SJCRH30 (cell line): ENCODE results near the gene RBM33. TPM values are rescaled to one million over a fixed set of nuclear protein-coding genes. Genes with fewer than 3 reads are reported as not detected.

Source experiments
- DNase-seq, 2 experiments: peaks; one replicate each; pipeline ENCODE4 v3.0.0-alpha.2; 2015 to 2020
- H3K27ac ChIP-seq: fragments of 250-450 bp; sonication (Bioruptor Pico); 2 replicates; pipeline ENCODE4 v1.5.1; 2020; ENCODE audit warnings: mild to moderate bottlenecking, moderate library complexity
- H3K27me3 ChIP-seq: fragments of 250-450 bp; sonication (Bioruptor Pico); 2 replicates; pipeline ENCODE4 v1.5.1; 2020; ENCODE audit warnings: mild to moderate bottlenecking, moderate library complexity
- H3K36me3 ChIP-seq: fragments of 250-450 bp; sonication (Bioruptor Pico); 2 replicates; pipeline ENCODE4 v1.5.1; 2020; ENCODE audit warnings: mild to moderate bottlenecking, moderate library complexity
- H3K4me1 ChIP-seq: fragments of 250-450 bp; sonication (Bioruptor Pico); 2 replicates; pipeline ENCODE4 v1.5.1; 2020; ENCODE audit warnings: mild to moderate bottlenecking, moderate library complexity
- H3K4me3 ChIP-seq: fragments of 250-450 bp; sonication (Bioruptor Pico); 2 replicates; pipeline ENCODE4 v1.5.1; 2020; ENCODE audit warnings: mild to moderate bottlenecking, moderate library complexity
- H3K9me3 ChIP-seq: fragments of 250-450 bp; sonication (Bioruptor Pico); replicated peaks from 2 replicates; pipeline ENCODE4 v1.5.1; 2020; ENCODE audit warnings: mild to moderate bottlenecking, moderate library complexity
- total RNA-seq: library from RNA; depleted of rRNA; stranded (reverse); fragments of >200 nt; shearing (Covaris generic); gene quantifications from 2 replicates; pipeline ENCODE4 v1.2.3, GENCODE V29; 2014

The RBM33 gene
- total RNA-seq, 1 experiment from 2014 or later, result 38.7 TPM

DNA sequence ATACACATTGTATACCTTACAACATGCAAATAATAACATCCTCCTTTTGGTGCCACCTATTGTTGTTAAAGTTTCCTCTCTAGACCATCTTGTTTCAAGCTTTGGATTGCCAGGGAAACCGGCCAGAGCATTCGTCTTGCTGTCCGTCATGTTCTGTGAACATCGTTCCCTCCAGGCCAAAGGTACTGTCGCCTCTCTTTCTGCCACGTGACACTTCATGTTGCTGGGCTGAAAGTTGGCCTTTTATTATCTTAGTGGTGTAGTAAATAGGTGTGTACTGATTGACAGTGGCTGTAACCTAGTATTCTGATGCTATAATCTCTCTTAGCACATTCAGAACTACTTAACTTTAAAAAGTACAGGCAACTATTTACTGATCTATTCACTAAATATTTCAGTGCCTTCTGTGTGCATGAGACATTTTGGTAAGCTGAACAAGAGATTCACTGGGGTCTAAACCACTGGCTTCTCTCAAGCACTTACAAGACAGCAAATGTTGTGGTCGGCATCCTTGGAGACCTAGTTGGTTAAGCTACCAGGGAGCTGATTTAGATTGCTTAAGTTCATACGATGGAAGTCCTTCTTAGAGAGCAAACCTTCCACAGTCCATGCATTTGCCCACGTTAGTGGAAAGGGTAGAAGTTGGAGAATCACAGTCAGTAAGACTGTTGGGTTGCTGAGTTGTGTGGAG, 115.4 kb downstream of the RBM33 start:
- Histone ChIP-seq H3K4me3 (no peak overlapping the region), H3K36me3 (peaks cover 21% of the 10 kb centered on the region), H3K27me3 (no peaks in the 10 kb centered on the region), H3K4me1 (no peaks in the 10 kb centered on the region), H3K9me3 (peaks cover 5% of the 10 kb centered on the region), H3K27ac (no peak overlapping the region)
- no peak for DNase-seq

GRCh38 chr7:155761162-155761561, 116.7 kb downstream of the RBM33 start:
- Histone ChIP-seq H3K36me3 (peaks cover 20% of the 10 kb centered on the region), H3K27me3 (no peaks in the 10 kb centered on the region), H3K4me1 (no peaks in the 10 kb centered on the region), H3K9me3 (peaks cover 5% of the 10 kb centered on the region), H3K27ac (no peak overlapping the region), H3K4me3 (no peak overlapping the region)
- DNase-seq, result no peak

DNA sequence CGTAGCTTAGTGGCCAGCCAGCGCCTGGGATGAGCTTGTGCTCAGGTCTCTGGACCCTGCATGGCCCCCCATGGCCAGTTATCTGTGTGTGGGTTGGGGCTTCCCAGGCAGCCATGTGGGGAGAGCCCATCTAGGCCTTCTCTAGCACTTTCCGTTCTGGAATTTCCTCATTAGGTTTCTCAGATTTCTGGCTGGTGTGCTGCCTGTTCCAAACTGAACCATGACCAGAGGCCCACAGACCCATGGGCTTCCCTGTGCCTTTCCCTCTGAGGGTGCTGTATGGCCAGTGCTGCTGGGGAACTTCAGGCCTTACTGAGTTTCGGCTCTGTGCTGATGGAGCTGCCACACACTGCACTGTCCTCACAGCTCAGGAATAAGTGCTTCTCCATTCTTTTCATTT, 117.6 kb downstream of the RBM33 start:
- Histone ChIP-seq H3K9me3 (peaks cover 5% of the 10 kb centered on the region), H3K27me3 (no peaks in the 10 kb centered on the region), H3K36me3 (peaks cover 24% of the 10 kb centered on the region), H3K4me3 (no peak overlapping the region), H3K27ac (no peak overlapping the region), H3K4me1 (no peaks in the 10 kb centered on the region)
- DNase-seq, result no peak

DNA sequence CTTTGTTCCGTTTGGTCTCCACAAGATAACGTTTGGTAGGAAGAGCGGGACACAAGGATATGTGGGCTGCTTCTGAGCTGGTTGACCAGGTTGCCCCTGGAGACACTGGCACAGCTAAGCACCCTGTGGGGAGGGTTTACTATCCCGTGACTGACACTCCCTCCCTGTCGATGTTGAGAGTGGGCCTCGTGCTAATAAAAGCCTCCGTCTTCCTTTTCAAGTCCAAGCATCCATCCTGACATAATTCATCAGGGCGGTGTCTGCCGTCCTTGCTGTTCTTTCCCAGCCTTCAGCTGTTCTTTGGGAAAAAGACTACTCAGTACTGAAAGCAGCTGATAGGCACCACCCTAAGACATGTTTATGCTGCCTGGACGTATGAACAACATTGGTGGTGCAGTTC, 118.2 kb downstream of the RBM33 start:
- Histone ChIP-seq H3K9me3 (no peaks in the 10 kb centered on the region), H3K4me1 (no peaks in the 10 kb centered on the region), H3K4me3 (no peak overlapping the region), H3K36me3 (peaks cover 25% of the 10 kb centered on the region), H3K27me3 (no peaks in the 10 kb centered on the region), H3K27ac (no peak overlapping the region)
- DNase-seq, result no peak

- DNase-seq, result no peak
- no peaks in the 10 kb centered on the region for H3K4me1 ChIP-seq
- no peak overlapping the region for H3K4me3 ChIP-seq
- no peak overlapping the region for H3K27ac ChIP-seq
- no peaks in the 10 kb centered on the region for H3K9me3 ChIP-seq
- H3K27me3 ChIP-seq, result no peaks in the 10 kb centered on the region
- H3K36me3 ChIP-seq, result peaks cover 27% of the 10 kb centered on the region
Observed at GRCh38 chr7:155763122-155763521, 118.7 kb downstream of the RBM33 start.

- no peak for DNase-seq
- Histone ChIP-seq H3K4me1 (no peaks in the 10 kb centered on the region), H3K27ac (no peak overlapping the region), H3K36me3 (peaks cover 30% of the 10 kb centered on the region), H3K27me3 (no peaks in the 10 kb centered on the region), H3K4me3 (no peak overlapping the region), H3K9me3 (no peaks in the 10 kb centered on the region)
Observed at GRCh38 chr7:155763691-155764437, 119.4 kb downstream of the RBM33 start.

- Histone ChIP-seq H3K27ac (no peak overlapping the region), H3K36me3 (peaks cover 29% of the 10 kb centered on the region), H3K27me3 (no peaks in the 10 kb centered on the region), H3K4me1 (no peaks in the 10 kb centered on the region), H3K4me3 (no peak overlapping the region), H3K9me3 (no peaks in the 10 kb centered on the region)
- no peak for DNase-seq
Observed at GRCh38 chr7:155764438-155764793, 120.0 kb downstream of the RBM33 start.

DNA sequence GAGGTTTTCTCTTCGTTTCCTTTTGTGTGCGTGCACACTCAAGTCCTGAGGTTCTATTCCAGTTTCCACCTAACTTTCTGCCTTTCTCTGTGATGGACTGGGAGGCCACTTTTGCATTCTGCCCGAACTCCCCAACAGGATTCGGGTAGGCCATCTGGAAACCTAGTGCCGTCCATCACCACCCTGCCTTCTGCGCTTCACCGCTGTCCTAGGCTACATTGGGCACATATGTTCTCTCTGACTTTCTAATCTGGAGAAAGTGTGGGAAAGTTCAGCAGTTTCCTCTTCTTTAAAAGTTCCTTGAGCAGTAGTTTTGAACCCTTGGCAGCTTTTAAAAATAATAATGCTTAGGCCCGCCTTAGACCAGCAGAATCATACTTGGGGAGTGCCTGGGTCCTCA, 121.0 kb downstream of the RBM33 start:
- no peak for DNase-seq
- H3K4me3 ChIP-seq, result no peak overlapping the region
- no peaks in the 10 kb centered on the region for H3K4me1 ChIP-seq
- H3K27ac ChIP-seq, result no peak overlapping the region
- no peaks in the 10 kb centered on the region for H3K9me3 ChIP-seq
- H3K27me3 ChIP-seq, result no peaks in the 10 kb centered on the region
- H3K36me3 ChIP-seq, result peaks cover 28% of the 10 kb centered on the region

DNA sequence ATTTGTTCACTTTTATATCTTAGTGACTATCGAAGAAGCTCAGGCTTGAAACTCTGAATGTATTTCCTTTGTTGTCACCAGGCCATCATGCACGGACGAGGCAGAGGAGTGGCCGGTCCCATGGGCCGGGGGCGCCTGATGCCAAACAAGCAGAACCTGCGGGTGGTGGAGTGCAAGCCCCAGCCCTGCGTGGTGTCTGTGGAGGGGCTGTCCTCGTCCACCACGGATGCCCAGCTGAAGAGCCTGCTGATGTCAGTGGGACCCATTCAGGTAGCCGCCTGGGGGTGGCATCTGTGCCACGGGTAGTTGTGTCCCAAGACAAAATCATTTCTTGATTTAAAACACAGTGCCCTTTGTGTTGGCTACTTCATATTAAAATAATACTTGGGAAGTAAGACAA, 121.9 kb downstream of the RBM33 start:
- H3K27ac ChIP-seq, result no peak overlapping the region
- no peaks in the 10 kb centered on the region for H3K9me3 ChIP-seq
- H3K4me1 ChIP-seq, result no peaks in the 10 kb centered on the region
- H3K27me3 ChIP-seq, result no peaks in the 10 kb centered on the region
- no peak for DNase-seq
- peaks cover 31% of the 10 kb centered on the region for H3K36me3 ChIP-seq
- H3K4me3 ChIP-seq, result no peak overlapping the region

- no peaks in the 10 kb centered on the region for H3K27me3 ChIP-seq
- no peaks in the 10 kb centered on the region for H3K9me3 ChIP-seq
- no peak overlapping the region for H3K27ac ChIP-seq
- H3K4me1 ChIP-seq, result no peaks in the 10 kb centered on the region
- DNase-seq, result no peak
- H3K36me3 ChIP-seq, result peaks cover 31% of the 10 kb centered on the region
- no peak overlapping the region for H3K4me3 ChIP-seq
Observed at GRCh38 chr7:155766966-155767916, 122.8 kb downstream of the RBM33 start.

DNA sequence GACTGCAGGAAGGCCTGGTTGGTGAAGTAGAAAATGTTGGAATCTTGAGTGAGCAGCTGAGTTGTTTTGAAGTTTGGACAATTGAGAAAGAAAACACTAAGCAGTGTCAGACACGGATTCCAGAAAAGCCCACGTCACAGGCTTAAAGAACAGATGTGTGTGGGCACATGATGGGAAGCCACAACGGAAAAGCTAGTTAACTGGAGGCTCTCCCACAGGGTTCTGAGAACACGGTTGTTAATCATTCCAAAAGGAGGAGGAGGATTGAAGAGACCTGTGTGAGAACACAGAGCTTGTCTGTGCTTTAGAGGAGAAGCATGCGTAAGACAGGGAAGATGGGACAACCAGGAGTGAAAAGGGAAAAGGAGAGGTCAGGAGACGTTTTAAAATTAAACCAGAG, 125.2 kb downstream of the RBM33 start:
- DNase-seq, result no peak
- Histone ChIP-seq H3K4me3 (no peak overlapping the region), H3K27me3 (no peaks in the 10 kb centered on the region), H3K27ac (no peak overlapping the region), H3K9me3 (no peaks in the 10 kb centered on the region), H3K36me3 (peaks cover 42% of the 10 kb centered on the region), H3K4me1 (no peaks in the 10 kb centered on the region)

DNA sequence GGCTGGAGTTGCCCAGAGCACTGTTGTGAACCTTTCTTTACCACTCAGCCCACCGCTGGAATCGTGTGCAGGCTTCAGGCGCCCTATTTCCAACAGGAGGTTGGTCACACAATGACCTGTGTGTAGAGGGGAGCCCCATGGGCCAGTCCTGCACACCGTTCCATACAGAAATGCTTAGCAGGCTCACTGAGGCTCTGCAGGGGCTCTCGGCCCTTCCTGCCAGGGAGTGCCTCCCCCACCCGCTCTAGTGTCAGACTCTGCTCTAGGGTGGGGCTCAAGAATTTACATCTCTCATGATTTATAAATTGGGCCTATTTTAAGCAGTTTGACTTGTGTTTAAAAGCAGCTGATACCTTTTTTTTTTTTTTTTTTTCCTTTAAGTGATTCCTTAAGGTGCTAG, 125.8 kb downstream of the RBM33 start:
- Histone ChIP-seq H3K36me3 (peaks cover 45% of the 10 kb centered on the region), H3K4me1 (no peaks in the 10 kb centered on the region), H3K27ac (no peak overlapping the region), H3K27me3 (no peaks in the 10 kb centered on the region), H3K4me3 (no peak overlapping the region), H3K9me3 (no peaks in the 10 kb centered on the region)
- no peak for DNase-seq

- H3K27ac ChIP-seq, result no peak overlapping the region
- H3K4me1 ChIP-seq, result no peaks in the 10 kb centered on the region
- H3K27me3 ChIP-seq, result no peaks in the 10 kb centered on the region
- peaks cover 38% of the 10 kb centered on the region for H3K36me3 ChIP-seq
- no peak for DNase-seq
- H3K9me3 ChIP-seq, result no peaks in the 10 kb centered on the region
- H3K4me3 ChIP-seq, result no peak overlapping the region
Observed at GRCh38 chr7:155773531-155773930, 129.1 kb downstream of the RBM33 start.

DNA sequence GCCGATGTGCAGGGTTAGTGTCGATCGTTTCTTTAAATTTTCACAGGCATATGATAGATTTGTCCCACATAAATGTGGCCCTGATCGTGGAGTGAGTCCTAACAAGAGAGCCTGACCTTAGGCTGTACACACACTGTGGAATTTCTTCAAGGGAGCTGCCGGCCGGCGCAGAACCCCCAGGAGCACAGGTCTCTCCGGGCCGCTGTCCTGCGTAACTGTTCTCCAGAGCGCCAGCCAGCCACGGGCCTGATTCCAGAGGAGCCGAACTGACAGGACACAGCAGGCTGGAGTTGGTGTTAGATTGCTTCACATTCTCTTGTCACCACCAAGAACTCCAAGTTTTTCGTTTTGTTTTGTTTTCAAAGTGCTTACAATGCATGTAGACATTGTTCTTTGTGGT, 130.5 kb downstream of the RBM33 start:
- Histone ChIP-seq H3K4me1 (no peaks in the 10 kb centered on the region), H3K9me3 (no peaks in the 10 kb centered on the region), H3K27me3 (no peaks in the 10 kb centered on the region), H3K36me3 (peaks cover 32% of the 10 kb centered on the region), H3K4me3 (no peak overlapping the region), H3K27ac (no peak overlapping the region)
- no peak for DNase-seq

GRCh38 chr7:155775691-155776090, 131.2 kb downstream of the RBM33 start:
- H3K36me3 ChIP-seq, result peaks cover 33% of the 10 kb centered on the region

More at GRCh38 chr7:155775691-155776090, 131.2 kb downstream of the RBM33 start:
- H3K4me3 ChIP-seq, result no peak overlapping the region
- no peak overlapping the region for H3K27ac ChIP-seq
- no peak for DNase-seq
- no peaks in the 10 kb centered on the region for H3K4me1 ChIP-seq
- H3K27me3 ChIP-seq, result no peaks in the 10 kb centered on the region
- no peaks in the 10 kb centered on the region for H3K9me3 ChIP-seq
